Measurements from ENCODE around the gene BBX.
"Not testable (repeated sequence)": the region's sequence is repeated elsewhere in the genome, so short reads cannot be mapped to it uniquely, and the experiment has no call there.

Gene BBX

GRCh38 chr3:107560166-107560565, 37.4 kb downstream of the BBX start:
- peaks cover 0 to 33% (median 6%) of the 10 kb centered on the region in 4 donors for H3K4me1 ChIP-seq
- no peak overlapping the region for H3K4me3 ChIP-seq
- no peak overlapping the region for H3K27ac ChIP-seq
- H3K9me3 ChIP-seq: no peaks in the 10 kb centered on the region
- H3K36me3 ChIP-seq: no peaks in the 10 kb centered on the region
- intact Hi-C loops (cut with DNase I; ENCODE audit: low total_unique reads): no loop called here
- no peak for TF ChIP-seq CTCF (IDR thresholded peaks at IDR 0.05)
- DNase-seq: no peak
- H3K27me3 ChIP-seq: no peaks in the 10 kb centered on the region

GRCh38 chr3:107561980-107562379, 39.2 kb downstream of the BBX start:
- DNase-seq: no peak
- Histone ChIP-seq H3K27me3 (no peaks in the 10 kb centered on the region), H3K27ac (no peak overlapping the region), H3K4me1 (peaks cover 0 to 33% (median 6%) of the 10 kb centered on the region in 4 donors), H3K4me3 (no peak overlapping the region), H3K36me3 (no peaks in the 10 kb centered on the region), H3K9me3 (no peaks in the 10 kb centered on the region)
- intact Hi-C loops (cut with DNase I; ENCODE audit: low total_unique reads): no loop called here
- TF ChIP-seq CTCF (IDR thresholded peaks at IDR 0.05): no peak

- H3K4me3 ChIP-seq: no peak overlapping the region
- H3K36me3 ChIP-seq: no peaks in the 10 kb centered on the region
- peaks cover 0 to 33% (median 5%) of the 10 kb centered on the region in 4 donors for H3K4me1 ChIP-seq
- no peaks in the 10 kb centered on the region for H3K27me3 ChIP-seq
- no peaks in the 10 kb centered on the region for H3K9me3 ChIP-seq
- DNase-seq: no peak
- intact Hi-C loops (cut with DNase I; ENCODE audit: low total_unique reads): no loop called here
- TF ChIP-seq CTCF (IDR thresholded peaks at IDR 0.05): no peak
- no peak overlapping the region for H3K27ac ChIP-seq
Measured at GRCh38 chr3:107562969-107563529, 40.3 kb downstream of the BBX start.

- not testable (repeated sequence) for DNase-seq, H3K27ac ChIP-seq, H3K9me3 ChIP-seq, H3K27me3 ChIP-seq, H3K4me3 ChIP-seq, H3K36me3 ChIP-seq
- intact Hi-C loops (cut with DNase I; ENCODE audit: low total_unique reads): loop anchor here (5.0 kb wide), 1 partner anchor 123 kb away; no protein-coding TSS in a partner anchor
- peaks cover 0 to 11% (median 2%) of the 10 kb centered on the region in 4 donors for H3K4me1 ChIP-seq
Measured at GRCh38 chr3:107565244-107565643, 42.5 kb downstream of the BBX start.

GRCh38 chr3:107571089-107571488, 48.3 kb downstream of the BBX start:
- not testable (repeated sequence) for H3K4me3 ChIP-seq, H3K4me1 ChIP-seq, DNase-seq, H3K27ac ChIP-seq, H3K27me3 ChIP-seq, H3K36me3 ChIP-seq, H3K9me3 ChIP-seq
- intact Hi-C loops (cut with DNase I; ENCODE audit: low total_unique reads): loop anchor here (10.0 kb wide), 2 partner anchors 174 to 274 kb away; no protein-coding TSS in a partner anchor

GRCh38 chr3:107571492-107571891, 48.7 kb downstream of the BBX start:
- intact Hi-C loops (cut with DNase I; ENCODE audit: low total_unique reads): loop anchor here (10.0 kb wide), 2 partner anchors 173 to 273 kb away; no protein-coding TSS in a partner anchor
- not testable (repeated sequence) for H3K27ac ChIP-seq, H3K36me3 ChIP-seq, H3K9me3 ChIP-seq, H3K4me3 ChIP-seq, H3K27me3 ChIP-seq, DNase-seq, H3K4me1 ChIP-seq

GRCh38 chr3:107574650-107575049, 51.9 kb downstream of the BBX start:
- no peak for DNase-seq
- Histone ChIP-seq H3K9me3 (no peaks in the 10 kb centered on the region), H3K4me1 (no peaks in the 10 kb centered on the region), H3K36me3 (no peaks in the 10 kb centered on the region), H3K4me3 (no peak overlapping the region), H3K27ac (no peak overlapping the region), H3K27me3 (no peaks in the 10 kb centered on the region)
- intact Hi-C loops (cut with DNase I; ENCODE audit: low total_unique reads): loop anchor here (10.0 kb wide), 2 partner anchors 170 to 270 kb away; no protein-coding TSS in a partner anchor
- peak; percentile 38 to 45 for TF ChIP-seq CTCF (IDR thresholded peaks at IDR 0.05)

Measured in tibial artery (tissue), 4 donors.